ENCODE results near the gene CTBP2. TPM values are rescaled to one million over a fixed set of nuclear protein-coding genes. Genes with fewer than 3 reads are reported as not detected.

Gene CTBP2
- total RNA-seq, 1 donor from 2014 or later, result 90.6 TPM

- Mint-ChIP-seq H3K36me3 (ENCODE audit: low read depth) (peaks cover 2% of the 10 kb centered on the region), H3K4me3 (ENCODE audit: unreplicated experiment) (no peak overlapping the region), H3K4me1 (ENCODE audit: low read depth) (peaks cover 67% of the 10 kb centered on the region), H3K27ac (ENCODE audit: unreplicated experiment) (peak overlapping the region; percentile 75), H3K27me3 (ENCODE audit: low read depth) (no peaks in the 10 kb centered on the region), H3K9me3 (ENCODE audit: low read depth) (no peaks in the 10 kb centered on the region)
- DNase-seq (ENCODE audit: low spot score), result peak; percentile 82
- no peak for TF ChIP-seq CTCF (IDR thresholded peaks at IDR 0.05)
Measured at GRCh38 chr10:125005312-125006187, 154.8 kb downstream of the CTBP2 start.

DNA sequence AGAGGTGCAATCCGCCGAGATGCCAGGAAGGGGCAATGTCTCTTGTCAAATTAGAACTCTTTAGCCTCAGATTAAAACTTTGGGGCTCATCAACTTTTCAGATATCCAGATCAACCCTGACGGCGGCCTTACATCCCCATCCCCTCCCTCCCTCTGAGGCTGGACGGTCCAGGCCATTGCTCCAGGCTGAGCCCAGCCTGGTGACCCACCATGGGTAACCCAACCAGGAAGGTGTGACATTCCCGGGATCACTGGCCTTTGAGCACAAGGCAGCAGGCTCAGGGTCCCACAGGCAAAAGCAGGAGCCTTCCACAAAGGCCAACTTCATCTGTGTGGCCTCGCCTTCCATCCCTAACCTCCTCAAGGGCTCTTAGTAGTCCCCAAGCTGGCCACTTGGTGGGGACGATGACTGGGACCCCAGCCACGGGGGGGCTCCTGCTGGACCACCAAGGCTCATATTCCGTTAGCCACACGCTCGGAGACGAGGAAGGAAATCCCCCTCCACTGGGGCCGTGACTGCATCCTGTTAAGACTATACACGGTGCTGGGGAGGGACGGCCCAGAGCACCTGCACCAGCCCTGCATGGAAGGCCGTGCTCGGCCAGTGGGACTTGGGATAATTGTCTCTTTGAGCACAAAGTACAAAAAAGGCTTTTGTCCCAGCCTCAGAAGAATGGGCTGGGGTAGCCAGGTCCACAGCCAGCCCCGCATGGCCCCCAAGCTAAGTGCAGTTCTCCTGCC, 155.6 kb downstream of the CTBP2 start:
- DNase-seq (ENCODE audit: low spot score), result peak; percentile 89
- no peaks in the 10 kb centered on the region for H3K9me3 Mint-ChIP-seq (ENCODE audit: low read depth)
- no peaks in the 10 kb centered on the region for H3K27me3 Mint-ChIP-seq (ENCODE audit: low read depth)
- peaks cover 73% of the 10 kb centered on the region for H3K4me1 Mint-ChIP-seq (ENCODE audit: low read depth)
- peaks cover 4% of the 10 kb centered on the region for H3K36me3 Mint-ChIP-seq (ENCODE audit: low read depth)
- no peak overlapping the region for H3K4me3 Mint-ChIP-seq (ENCODE audit: unreplicated experiment)
- no peak for TF ChIP-seq CTCF (IDR thresholded peaks at IDR 0.05)
- no peak overlapping the region for H3K27ac Mint-ChIP-seq (ENCODE audit: unreplicated experiment)

DNA sequence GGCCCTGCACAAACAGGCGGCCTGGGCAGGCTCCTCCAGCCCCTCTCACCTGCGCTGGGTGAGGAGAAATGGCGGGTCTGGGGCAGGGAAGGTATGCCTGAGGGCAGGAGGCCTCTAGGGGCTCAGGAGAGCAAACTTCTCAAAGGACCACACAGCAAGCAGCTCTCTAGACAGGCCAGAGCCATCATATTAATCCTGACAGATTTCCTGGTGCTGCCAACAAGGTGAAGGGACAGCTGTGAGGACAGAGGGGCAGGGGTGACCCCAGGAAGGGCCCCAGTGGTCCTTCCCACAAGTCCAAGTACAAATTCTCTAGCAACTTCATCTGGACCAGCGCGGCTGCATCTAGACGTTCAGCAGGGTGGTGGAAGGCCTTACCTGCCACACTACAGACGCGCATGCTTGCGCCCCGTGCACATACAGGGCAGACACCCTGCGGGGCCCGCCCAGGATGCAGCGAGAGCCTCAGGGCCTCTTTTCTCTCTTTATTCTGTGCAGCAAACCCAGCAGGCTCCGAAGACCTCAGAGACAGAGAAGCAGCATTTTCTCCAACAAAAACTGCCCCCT, 156.4 kb downstream of the CTBP2 start:
- TF ChIP-seq CTCF (IDR thresholded peaks at IDR 0.05), result no peak
- Mint-ChIP-seq H3K27ac (ENCODE audit: unreplicated experiment) (peak overlapping the region; percentile 27), H3K4me1 (ENCODE audit: low read depth) (peaks cover 75% of the 10 kb centered on the region)

GRCh38 chr10:125003146-125003900, 157.0 kb downstream of the CTBP2 start:
- TF ChIP-seq CTCF (IDR thresholded peaks at IDR 0.05), result peak; percentile 39
- Mint-ChIP-seq H3K36me3 (ENCODE audit: low read depth) (peaks cover 6% of the 10 kb centered on the region), H3K9me3 (ENCODE audit: low read depth) (no peaks in the 10 kb centered on the region), H3K27ac (ENCODE audit: unreplicated experiment) (no peak overlapping the region), H3K4me1 (ENCODE audit: low read depth) (peaks cover 75% of the 10 kb centered on the region), H3K27me3 (ENCODE audit: low read depth) (no peaks in the 10 kb centered on the region), H3K4me3 (ENCODE audit: unreplicated experiment) (no peak overlapping the region)
- peak; percentile 86 for DNase-seq (ENCODE audit: low spot score)

More for the DNA sequence above, 156.4 kb downstream of the CTBP2 start:
- Mint-ChIP-seq H3K4me3 (ENCODE audit: unreplicated experiment) (no peak overlapping the region), H3K36me3 (ENCODE audit: low read depth) (peaks cover 4% of the 10 kb centered on the region), H3K27me3 (ENCODE audit: low read depth) (no peaks in the 10 kb centered on the region), H3K9me3 (ENCODE audit: low read depth) (no peaks in the 10 kb centered on the region)
- peak; percentile 58 for DNase-seq (ENCODE audit: low spot score)
